ENCODE results near the gene NFYC. TPM values are rescaled to one million over a fixed set of nuclear protein-coding genes. Genes with fewer than 3 reads are reported as not detected.

NFYC gene
- total RNA-seq, 1 experiment from 2014 or later: 83.0 TPM

DNA sequence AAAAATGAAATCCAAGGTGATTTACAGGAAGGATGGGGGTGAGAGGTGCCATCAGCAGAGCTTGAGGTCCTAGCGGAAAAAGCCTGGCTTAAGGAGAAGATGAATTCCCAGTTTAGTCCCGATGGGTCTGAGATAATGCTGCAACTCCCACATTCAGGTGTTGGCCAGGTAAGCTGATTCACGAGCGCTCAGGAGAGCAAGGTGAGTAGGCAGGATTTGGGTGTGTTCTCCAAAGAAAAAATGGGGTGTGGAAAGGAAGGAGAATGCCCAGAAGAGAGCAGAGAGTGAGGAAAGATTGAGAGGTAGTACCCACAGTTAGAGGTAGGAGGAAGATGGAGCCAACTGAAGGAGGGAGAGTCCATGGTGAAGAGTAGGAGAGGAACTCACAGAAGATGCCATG lies 38.5 kb upstream of the NFYC start:
- no TSS peak for BruUV-seq (replicated peaks)
- CTCF ChIA-PET: no interaction called here
- DNase-seq (ENCODE audit: low spot score): no peak
- Histone ChIP-seq H3K36me3 (ENCODE audit: insufficient read depth, low read length, poor library complexity, severe bottlenecking) (no peaks in the 10 kb centered on the region), H3K27ac (ENCODE audit: low read depth, low read length, poor library complexity, severe bottlenecking) (no peak overlapping the region), H3K4me3 (ENCODE audit: low read depth, low read length, poor library complexity, severe bottlenecking) (no peak overlapping the region), H3K4me1 (ENCODE audit: insufficient read depth, low read length, poor library complexity, severe bottlenecking) (no peaks in the 10 kb centered on the region), H3K9me3 (ENCODE audit: low read depth, low read length, poor library complexity, severe bottlenecking) (no peaks in the 10 kb centered on the region), H3K27me3 (replicated peaks; ENCODE audit: insufficient read depth, low read depth, low read length, poor library complexity) (no peaks in the 10 kb centered on the region)
- intact Hi-C loops (cut with micrococcal nuclease; ENCODE audit: unreplicated experiment): no loop called here
- TF ChIP-seq EZH2 (IDR thresholded peaks at IDR 0.05; ENCODE audit: borderline replicate concordance, low read depth, low read length, poor library complexity, severe bottlenecking): no peak
- POLR2A ChIA-PET (ENCODE audit: low non-redundant PET): no interaction called here

DNA sequence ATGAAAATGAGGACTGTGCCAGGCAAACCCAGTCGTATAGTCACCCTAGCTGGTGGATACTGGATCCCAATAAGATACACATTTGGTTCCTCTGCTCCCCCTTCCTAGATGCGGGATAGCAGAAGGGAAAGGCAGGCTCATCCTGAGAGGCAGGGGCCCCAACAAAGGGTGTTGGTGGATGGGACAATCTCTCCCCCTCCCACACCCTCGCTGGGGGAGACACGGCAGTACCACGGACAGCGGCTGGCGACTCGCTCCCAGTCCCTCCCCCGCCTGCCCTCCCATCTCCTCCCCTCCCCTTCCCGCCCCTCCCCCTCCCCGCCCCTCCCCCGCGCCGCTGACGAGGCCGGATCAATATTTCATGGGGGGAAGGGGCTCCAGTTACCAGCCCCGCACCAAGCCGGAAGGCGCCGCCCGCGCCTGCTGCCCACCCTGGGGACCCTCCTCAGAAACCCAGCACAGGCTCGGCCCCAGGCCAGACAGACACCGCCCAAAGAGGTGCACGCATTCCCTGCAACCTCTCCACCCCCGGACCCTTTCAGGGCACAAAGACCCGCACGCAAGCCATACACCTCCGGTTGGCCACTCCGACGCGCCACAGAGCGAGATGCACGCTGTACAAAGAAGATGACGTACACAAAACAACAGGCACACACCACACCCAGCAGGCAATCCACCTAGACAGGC lies 37.5 kb upstream of the NFYC start:
- DNase-seq (ENCODE audit: low spot score): no peak
- no peak overlapping the region for H3K27ac ChIP-seq (ENCODE audit: low read depth, low read length, poor library complexity, severe bottlenecking)
- no TSS peak for BruUV-seq (replicated peaks)

DNA sequence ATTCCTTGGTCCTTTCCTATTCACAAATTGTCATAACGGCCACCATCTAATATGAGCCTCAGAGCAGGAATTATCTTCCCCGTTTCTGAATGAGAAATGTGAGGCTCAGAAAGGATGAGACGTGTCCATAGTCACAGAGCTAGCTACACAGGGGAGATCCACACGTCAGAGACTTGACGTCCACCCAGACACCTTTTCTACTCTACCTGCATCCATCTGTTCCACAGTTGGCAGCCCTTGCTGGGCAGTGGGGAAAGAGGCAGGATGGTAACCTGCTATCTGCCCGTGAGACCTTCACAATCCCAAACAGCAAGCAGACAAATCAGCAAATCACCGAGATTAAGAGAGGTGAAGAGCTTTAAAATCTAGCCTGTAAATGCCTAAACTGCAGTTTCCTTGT lies 34.5 kb upstream of the NFYC start:
- intact Hi-C loops (cut with micrococcal nuclease; ENCODE audit: unreplicated experiment): no loop called here
- ChIA-PET POLR2A (ENCODE audit: low non-redundant PET) (no interaction called here), CTCF (interaction anchor here (0.7 kb wide), 1 partner anchor 193 kb away, joined by 3 read pairs; no protein-coding TSS in a partner anchor)
- Histone ChIP-seq H3K27ac (ENCODE audit: low read depth, low read length, poor library complexity, severe bottlenecking) (no peak overlapping the region), H3K9me3 (ENCODE audit: low read depth, low read length, poor library complexity, severe bottlenecking) (no peaks in the 10 kb centered on the region), H3K4me3 (ENCODE audit: low read depth, low read length, poor library complexity, severe bottlenecking) (no peak overlapping the region), H3K4me1 (ENCODE audit: insufficient read depth, low read length, poor library complexity, severe bottlenecking) (no peaks in the 10 kb centered on the region), H3K27me3 (replicated peaks; ENCODE audit: insufficient read depth, low read depth, low read length, poor library complexity) (no peaks in the 10 kb centered on the region), H3K36me3 (ENCODE audit: insufficient read depth, low read length, poor library complexity, severe bottlenecking) (no peaks in the 10 kb centered on the region)
- BruUV-seq (replicated peaks): no TSS peak
- no peak for DNase-seq (ENCODE audit: low spot score)
- TF ChIP-seq EZH2 (IDR thresholded peaks at IDR 0.05; ENCODE audit: borderline replicate concordance, low read depth, low read length, poor library complexity, severe bottlenecking): no peak
- TF ChIP-seq, protein P1, sequence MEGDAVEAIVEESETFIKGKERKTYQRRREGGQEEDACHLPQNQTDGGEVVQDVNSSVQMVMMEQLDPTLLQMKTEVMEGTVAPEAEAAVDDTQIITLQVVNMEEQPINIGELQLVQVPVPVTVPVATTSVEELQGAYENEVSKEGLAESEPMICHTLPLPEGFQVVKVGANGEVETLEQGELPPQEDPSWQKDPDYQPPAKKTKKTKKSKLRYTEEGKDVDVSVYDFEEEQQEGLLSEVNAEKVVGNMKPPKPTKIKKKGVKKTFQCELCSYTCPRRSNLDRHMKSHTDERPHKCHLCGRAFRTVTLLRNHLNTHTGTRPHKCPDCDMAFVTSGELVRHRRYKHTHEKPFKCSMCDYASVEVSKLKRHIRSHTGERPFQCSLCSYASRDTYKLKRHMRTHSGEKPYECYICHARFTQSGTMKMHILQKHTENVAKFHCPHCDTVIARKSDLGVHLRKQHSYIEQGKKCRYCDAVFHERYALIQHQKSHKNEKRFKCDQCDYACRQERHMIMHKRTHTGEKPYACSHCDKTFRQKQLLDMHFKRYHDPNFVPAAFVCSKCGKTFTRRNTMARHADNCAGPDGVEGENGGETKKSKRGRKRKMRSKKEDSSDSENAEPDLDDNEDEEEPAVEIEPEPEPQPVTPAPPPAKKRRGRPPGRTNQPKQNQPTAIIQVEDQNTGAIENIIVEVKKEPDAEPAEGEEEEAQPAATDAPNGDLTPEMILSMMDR (conservative IDR thresholded peaks at IDR 0.05; ENCODE audit: low read depth, low read length): no peak

More for the DNA sequence above, 37.5 kb upstream of the NFYC start:
- Histone ChIP-seq H3K4me3 (ENCODE audit: low read depth, low read length, poor library complexity, severe bottlenecking) (no peak overlapping the region), H3K36me3 (ENCODE audit: insufficient read depth, low read length, poor library complexity, severe bottlenecking) (no peaks in the 10 kb centered on the region), H3K27me3 (replicated peaks; ENCODE audit: insufficient read depth, low read depth, low read length, poor library complexity) (no peaks in the 10 kb centered on the region), H3K4me1 (ENCODE audit: insufficient read depth, low read length, poor library complexity, severe bottlenecking) (no peaks in the 10 kb centered on the region), H3K9me3 (ENCODE audit: low read depth, low read length, poor library complexity, severe bottlenecking) (no peaks in the 10 kb centered on the region)
- intact Hi-C loops (cut with micrococcal nuclease; ENCODE audit: unreplicated experiment): no loop called here
- POLR2A ChIA-PET (ENCODE audit: low non-redundant PET): no interaction called here
- TF ChIP-seq, protein P1 (conservative IDR thresholded peaks at IDR 0.05; ENCODE audit: low read depth, low read length): no peak
- TF ChIP-seq EZH2 (IDR thresholded peaks at IDR 0.05; ENCODE audit: borderline replicate concordance, low read depth, low read length, poor library complexity, severe bottlenecking): no peak
- CTCF ChIA-PET: no interaction called here
